ENCODE data around the gene MMP24OS. TPM values are rescaled to one million over a fixed set of nuclear protein-coding genes. Genes with fewer than 3 reads are reported as not detected.
A peak's percentile ranks its signal among the peaks of the same experiment; 100 is the strongest.

The MMP24OS gene
- total RNA-seq, 2 donors from 2014 or later, result 32.2 to 38.8 TPM

GRCh38 chr20:35275741-35276251, 2.1 kb downstream of the MMP24OS start:
- Histone ChIP-seq H3K27ac (ENCODE audit: low read depth, low read length) (no peak overlapping the region), H3K9me3 (ENCODE audit: control insufficient read depth, low read length) (no peaks in the 10 kb centered on the region), H3K27me3 (ENCODE audit: control insufficient read depth, insufficient read depth, low read length, poor library complexity, severe bottlenecking) (no peaks in the 10 kb centered on the region), H3K4me3 (ENCODE audit: low read length) (no peak overlapping the region), H3K36me3 (ENCODE audit: control insufficient read depth, insufficient read depth, low read length) (peaks cover 38% of the 10 kb centered on the region), H3K9ac (ENCODE audit: extremely low read depth, low read length, poor library complexity, severe bottlenecking) (no peak overlapping the region), H3K4me1 (ENCODE audit: control insufficient read depth, insufficient read depth, low read length) (no peaks in the 10 kb centered on the region)
- DNase-seq, result no peak
- no peaks in the 10 kb centered on the region for H3K27me3 Mint-ChIP-seq (ENCODE audit: insufficient read depth)
- TF ChIP-seq CTCF (conservative IDR thresholded peaks at IDR 0.05), result no peak
- H3K36me3 Mint-ChIP-seq (ENCODE audit: low read depth), result peaks cover 38% of the 10 kb centered on the region
- H3K4me1 Mint-ChIP-seq, result no peaks in the 10 kb centered on the region
- peaks cover 10% of the 10 kb centered on the region for H3K9me3 Mint-ChIP-seq
- no peak overlapping the region for H3K27ac Mint-ChIP-seq
- peak overlapping the region; percentile 91 for H3K4me3 Mint-ChIP-seq
- 93 to 97% methylated on average over 11 to 12 of the region's 12 CpGs for WGBS, 2 experiments (ENCODE audit: insufficient coverage in 1 of 2, insufficient read length in 1 of 2)

GRCh38 chr20:35274172-35275092, 3.5 kb downstream of the MMP24OS start:
- Histone ChIP-seq H3K4me1 (ENCODE audit: control insufficient read depth, insufficient read depth, low read length) (no peaks in the 10 kb centered on the region), H3K36me3 (ENCODE audit: control insufficient read depth, insufficient read depth, low read length) (peaks cover 24% of the 10 kb centered on the region), H3K9ac (ENCODE audit: extremely low read depth, low read length, poor library complexity, severe bottlenecking) (no peak overlapping the region), H3K4me3 (ENCODE audit: low read length) (no peak overlapping the region), H3K9me3 (ENCODE audit: control insufficient read depth, low read length) (no peaks in the 10 kb centered on the region), H3K27ac (ENCODE audit: low read depth, low read length) (no peak overlapping the region), H3K27me3 (ENCODE audit: control insufficient read depth, insufficient read depth, low read length, poor library complexity, severe bottlenecking) (no peaks in the 10 kb centered on the region)
- Mint-ChIP-seq H3K27me3 (ENCODE audit: insufficient read depth) (no peaks in the 10 kb centered on the region), H3K4me3 (no peak overlapping the region), H3K27ac (peak overlapping the region; percentile 10), H3K9me3 (peaks cover 22% of the 10 kb centered on the region), H3K4me1 (no peaks in the 10 kb centered on the region), H3K36me3 (ENCODE audit: low read depth) (peaks cover 25% of the 10 kb centered on the region)
- WGBS, 2 experiments (ENCODE audit: insufficient coverage in 1 of 2, insufficient read length in 1 of 2), result 94 to 97% methylated on average over 16 to 24 of the region's 24 CpGs
- no peak for DNase-seq
- no peak for TF ChIP-seq CTCF (conservative IDR thresholded peaks at IDR 0.05)

GRCh38 chr20:35273449-35274171, 4.3 kb downstream of the MMP24OS start:
- Histone ChIP-seq H3K27ac (ENCODE audit: low read depth, low read length) (no peak overlapping the region), H3K9me3 (ENCODE audit: control insufficient read depth, low read length) (no peaks in the 10 kb centered on the region), H3K4me1 (ENCODE audit: control insufficient read depth, insufficient read depth, low read length) (no peaks in the 10 kb centered on the region), H3K36me3 (ENCODE audit: control insufficient read depth, insufficient read depth, low read length) (peaks cover 16% of the 10 kb centered on the region), H3K27me3 (ENCODE audit: control insufficient read depth, insufficient read depth, low read length, poor library complexity, severe bottlenecking) (no peaks in the 10 kb centered on the region), H3K9ac (ENCODE audit: extremely low read depth, low read length, poor library complexity, severe bottlenecking) (no peak overlapping the region), H3K4me3 (ENCODE audit: low read length) (no peak overlapping the region)
- H3K4me1 Mint-ChIP-seq, result peaks cover 1% of the 10 kb centered on the region
- peaks cover 16% of the 10 kb centered on the region for H3K36me3 Mint-ChIP-seq (ENCODE audit: low read depth)
- H3K9me3 Mint-ChIP-seq, result peaks cover 27% of the 10 kb centered on the region
- WGBS, 2 experiments (ENCODE audit: insufficient coverage in 1 of 2, insufficient read length in 1 of 2), result 75 to 89% methylated on average over 7 to 13 of the region's 13 CpGs
- no peak overlapping the region for H3K4me3 Mint-ChIP-seq
- DNase-seq, result peak; percentile 85
- no peak for TF ChIP-seq CTCF (conservative IDR thresholded peaks at IDR 0.05)
- H3K27me3 Mint-ChIP-seq (ENCODE audit: insufficient read depth), result no peaks in the 10 kb centered on the region
- H3K27ac Mint-ChIP-seq, result no peak overlapping the region

Measured in endodermal cell (in vitro differentiated cells).